ENCODE measurements around the gene DTNA.

DTNA gene

GRCh38 chr18:34928754-34929335 lies 218.7 kb downstream of the DTNA start:
- H3K4me3 ChIP-seq (ENCODE audit: low read depth, low read length) = no peak overlapping the region

DNA sequence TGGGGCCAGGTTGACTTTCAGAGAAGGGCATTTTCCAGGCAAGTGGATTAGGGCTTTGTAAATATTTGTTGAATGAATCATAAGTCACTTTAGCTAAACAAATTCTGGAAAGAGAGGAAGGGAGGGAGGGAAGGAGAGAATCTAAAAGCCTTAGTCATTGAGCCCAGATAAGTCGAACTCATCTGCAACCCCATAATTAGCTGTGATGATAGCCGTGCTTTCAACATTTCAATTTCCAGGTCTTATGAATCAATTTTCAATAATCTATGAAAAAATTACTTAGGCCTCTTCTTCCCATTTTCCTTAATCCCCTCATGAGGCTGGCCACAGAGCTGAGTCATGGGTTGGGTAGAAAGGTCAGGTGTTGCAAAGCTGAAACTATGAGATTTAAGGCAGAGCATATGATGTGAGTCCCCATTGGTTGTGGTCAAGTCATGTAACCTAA lies 219.3 kb downstream of the DTNA start:
- no peak overlapping the region for H3K4me3 ChIP-seq (ENCODE audit: low read depth, low read length)

DNA sequence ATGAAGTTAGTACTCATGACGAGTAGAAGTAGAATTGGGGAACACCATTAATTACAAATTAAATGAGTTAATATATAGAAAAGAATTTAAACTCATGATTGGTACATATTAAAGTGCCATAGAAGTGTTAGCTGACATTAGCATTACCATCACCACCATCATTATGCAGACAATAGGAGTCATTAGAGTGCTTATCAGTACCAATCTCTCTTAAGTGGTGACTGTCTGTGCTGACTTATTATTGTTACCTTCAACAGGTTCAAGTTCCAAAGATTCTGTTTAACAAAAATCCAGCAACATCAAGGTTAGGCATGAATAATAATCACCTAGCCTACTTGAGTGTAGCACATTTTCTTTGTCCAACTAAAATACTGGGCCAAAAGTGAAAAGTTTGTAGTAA lies 222.3 kb downstream of the DTNA start:
- no peak overlapping the region for H3K4me3 ChIP-seq (ENCODE audit: low read depth, low read length)

DNA sequence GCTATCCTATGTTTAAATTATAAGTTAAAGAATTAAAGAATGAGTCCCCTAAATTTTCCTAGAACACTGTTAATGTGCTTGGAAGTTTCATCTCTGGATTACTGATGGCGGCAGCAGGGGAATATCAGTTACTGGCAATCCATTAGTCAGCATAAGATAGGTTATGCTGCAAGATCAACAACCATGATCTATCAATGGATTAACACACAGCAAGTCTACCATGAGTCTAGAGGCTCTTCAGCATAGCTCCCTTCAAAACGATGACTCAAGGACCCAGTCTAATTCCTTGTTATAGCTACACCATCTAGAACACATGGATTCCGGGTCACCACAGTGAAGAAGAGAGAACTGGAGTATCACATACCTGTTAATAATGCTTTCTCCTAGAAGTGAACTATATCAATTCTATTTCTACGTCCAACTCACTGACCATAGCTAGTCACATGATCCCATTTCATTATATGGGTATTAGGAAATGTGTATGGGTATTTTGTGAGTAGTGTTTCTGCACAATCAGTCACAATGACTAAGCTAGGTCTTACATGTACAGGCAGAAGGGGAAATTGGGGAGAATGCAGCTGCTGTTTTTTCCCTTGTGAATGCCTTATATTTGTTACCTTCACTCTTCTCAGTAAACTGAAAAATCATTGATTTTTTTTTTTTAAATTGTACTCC lies 222.8 kb downstream of the DTNA start:
- no peak overlapping the region for H3K4me3 ChIP-seq (ENCODE audit: low read depth, low read length)

DNA sequence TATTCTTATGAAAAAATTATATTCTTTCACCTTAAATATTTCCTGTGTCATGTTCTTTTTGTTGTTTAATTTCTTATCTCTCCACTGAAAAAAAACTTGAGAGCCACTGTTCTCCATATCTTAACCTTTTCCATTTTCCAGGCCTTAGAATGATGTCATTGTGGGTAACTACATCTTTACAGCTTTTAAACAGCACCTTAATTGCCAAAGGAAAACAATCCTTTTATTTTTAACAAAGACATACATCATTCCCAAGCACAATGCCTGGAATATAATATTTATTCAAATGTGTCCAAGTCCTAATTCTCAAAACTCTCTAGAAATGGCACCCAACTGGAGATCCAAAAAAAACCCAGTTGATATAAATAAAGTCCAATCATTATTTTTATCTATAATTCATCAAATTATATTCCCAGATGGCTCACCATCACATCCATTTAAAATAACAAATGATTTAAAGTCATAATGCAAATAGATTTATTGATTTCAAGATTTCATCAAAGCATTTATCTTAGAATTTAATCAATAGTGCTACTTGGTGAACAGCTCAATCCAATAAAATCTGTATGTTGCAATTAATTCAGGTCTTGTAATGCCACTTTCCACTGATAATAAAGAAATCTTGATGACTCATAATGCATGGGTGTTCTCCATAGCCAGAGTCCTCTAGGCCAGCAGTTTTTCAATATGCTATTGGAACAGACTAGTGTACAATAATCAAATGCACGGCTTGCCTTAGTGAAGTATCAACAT lies 224.0 kb downstream of the DTNA start:
- H3K4me3 ChIP-seq (ENCODE audit: low read depth, low read length) = no peak overlapping the region

GRCh38 chr18:34936772-34937171 lies 226.7 kb downstream of the DTNA start:
- no peak overlapping the region for H3K4me3 ChIP-seq (ENCODE audit: low read depth, low read length)

- H3K4me3 ChIP-seq (ENCODE audit: low read depth, low read length) = no peak overlapping the region
Measured at GRCh38 chr18:34938090-34938489, 228.0 kb downstream of the DTNA start.
